Activated CD8-positive, alpha-beta T cell treated with anti-CD3 and anti-CD28 coated beads for 36 hours (primary cell): ENCODE measurements around the gene CFAP221. TPM values are rescaled to one million over a fixed set of nuclear protein-coding genes. Genes with fewer than 3 reads are reported as not detected.

Experiments used
- ATAC-seq: fragments of 200-7000 bp; cut with Tn5 transposase; one replicate; pipeline ENCODE4 v1.10.0; 2021; ENCODE audit warnings: mild to moderate bottlenecking, moderate library complexity
- CTCF ChIA-PET: fragments of 350-600 bp; sonication (Branson Sonifier 250); formaldehyde crosslinking; loops from one replicate; lab custom pipeline; 2021; ENCODE audit warnings: antibody characterized with exemption; lab: Charles Lee
- POLR2A ChIA-PET: fragments of 350-600 bp; sonication (Branson Sonifier 250); formaldehyde crosslinking; loops from one replicate; lab custom pipeline; 2021; ENCODE audit warnings: antibody characterized with exemption; lab: Charles Lee
- DNase-seq: peaks from one replicate; pipeline ENCODE4 v3.0.0-alpha.2; 2020
- H3K27ac Mint-ChIP-seq: one replicate; pipeline ENCODE4 v1.8.0; 2021; ENCODE audit warnings: mild to moderate bottlenecking, mixed read lengths
- H3K27me3 Mint-ChIP-seq: one replicate; pipeline ENCODE4 v1.8.0; 2021; ENCODE audit warnings: mixed read lengths
- H3K36me3 Mint-ChIP-seq: one replicate; pipeline ENCODE4 v1.8.0; 2021; ENCODE audit warnings: low read depth, mixed read lengths
- H3K4me1 Mint-ChIP-seq: one replicate; pipeline ENCODE4 v1.8.0; 2021; ENCODE audit warnings: low read depth, mixed read lengths
- H3K4me3 Mint-ChIP-seq: one replicate; pipeline ENCODE4 v1.8.0; 2021; ENCODE audit warnings: mild to moderate bottlenecking, moderate library complexity, mixed read lengths
- H3K9me3 Mint-ChIP-seq: one replicate; pipeline ENCODE4 v1.8.0; 2021; ENCODE audit warnings: mixed read lengths
- CTCF ChIP-seq: fragments of 200-600 bp; IDR thresholded peaks from one replicate; pipeline ENCODE4 v1.8.0; 2022; ENCODE audit warnings: antibody characterized with exemption, mild to moderate bottlenecking
- intact Hi-C: fragments of 100-400 bp; cut with micrococcal nuclease; formaldehyde crosslinking; loops from one replicate; pipeline ENCODE4 v1.10.0; 2022
- total RNA-seq, 2 experiments: library from RNA; stranded (reverse); gene quantifications; one replicate each; pipeline ENCODE4 v1.2.3, GENCODE V29; 2021

CFAP221 gene
- total RNA-seq, 2 experiments from 2014 or later: not detected

DNA sequence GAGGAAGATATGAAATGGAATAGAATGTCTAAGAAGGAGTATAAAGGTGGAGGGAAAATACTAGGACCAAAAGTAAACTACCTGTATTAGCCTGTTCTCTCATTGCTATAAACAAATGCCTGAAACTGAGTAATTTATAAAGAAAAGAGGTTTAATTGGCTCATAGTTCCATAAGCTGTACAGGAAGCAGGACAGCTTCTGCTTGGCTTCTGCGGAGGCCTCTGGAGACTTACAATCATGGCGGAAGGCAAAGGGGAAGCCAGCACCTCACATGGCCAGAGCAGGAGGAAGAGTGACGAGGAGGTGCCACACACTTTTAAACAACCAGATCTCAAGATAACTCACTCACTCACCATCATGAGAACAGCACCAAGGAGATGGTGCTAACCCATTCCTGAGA is 101.9 kb downstream of the CFAP221 start:
- Mint-ChIP-seq H3K4me3 (no peak overlapping the region), H3K27ac (no peak overlapping the region), H3K27me3 (peaks cover 7% of the 10 kb centered on the region), H3K36me3 (no peaks in the 10 kb centered on the region), H3K9me3 (no peaks in the 10 kb centered on the region), H3K4me1 (peaks cover 2% of the 10 kb centered on the region)
- POLR2A ChIA-PET: no interaction called here
- no peak for DNase-seq
- intact Hi-C loops: no loop called here
- CTCF ChIA-PET: no interaction called here
- no peak for ATAC-seq
- no peak for TF ChIP-seq CTCF

GRCh38 chr2:119647440-119648169 is 103.4 kb downstream of the CFAP221 start:
- Mint-ChIP-seq H3K27me3 (peaks cover 7% of the 10 kb centered on the region), H3K27ac (no peak overlapping the region), H3K36me3 (no peaks in the 10 kb centered on the region), H3K4me1 (no peaks in the 10 kb centered on the region), H3K9me3 (no peaks in the 10 kb centered on the region), H3K4me3 (no peak overlapping the region)
- intact Hi-C loops: no loop called here
- ATAC-seq (no peak), DNase-seq (no peak)
- ChIA-PET POLR2A (interaction anchor here (1.3 kb wide), 1 partner anchor 16 kb away, joined by 4 read pairs; no protein-coding TSS in a partner anchor), CTCF (interaction anchor here (1.0 to 1.2 kb wide), 2 partner anchors 10 to 12 kb away, joined by 3 to 4 read pairs; no protein-coding TSS in a partner anchor)
- TF ChIP-seq CTCF: no peak

DNA sequence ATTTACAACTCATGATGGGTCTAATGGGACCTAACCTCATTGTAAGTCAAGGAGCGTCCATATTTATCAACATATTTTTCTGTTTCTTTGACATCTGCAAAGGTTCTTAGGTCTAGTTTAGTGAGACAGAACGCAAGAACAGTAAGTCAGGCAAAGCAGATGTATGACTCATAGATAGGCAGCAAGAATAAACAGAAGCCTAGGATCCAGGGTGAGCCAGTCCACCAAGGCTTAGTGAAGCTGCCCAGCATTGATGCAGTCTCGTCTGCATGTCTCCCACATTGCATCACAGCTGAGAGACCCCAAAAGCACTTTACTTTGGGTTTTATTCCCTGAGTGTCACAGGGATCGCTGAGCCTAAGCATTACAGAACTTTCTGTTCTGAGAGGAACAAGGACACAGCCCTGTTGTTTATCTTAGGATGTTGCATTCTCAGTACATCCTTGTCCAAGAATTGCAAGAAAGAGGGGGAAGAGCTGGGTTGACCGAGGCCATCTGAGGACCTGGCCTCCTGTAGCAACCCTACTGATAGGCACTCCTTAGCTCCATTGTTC is 105.2 kb downstream of the CFAP221 start:
- ChIA-PET POLR2A (no interaction called here), CTCF (interaction anchor here (2.2 kb wide), 1 partner anchor 11 kb away, joined by 9 read pairs; no protein-coding TSS in a partner anchor)
- Mint-ChIP-seq H3K9me3 (no peaks in the 10 kb centered on the region), H3K27me3 (peaks cover 10% of the 10 kb centered on the region), H3K4me1 (no peaks in the 10 kb centered on the region), H3K27ac (no peak overlapping the region), H3K4me3 (no peak overlapping the region), H3K36me3 (no peaks in the 10 kb centered on the region)
- no peak for TF ChIP-seq CTCF
- no peak for ATAC-seq
- intact Hi-C loops: no loop called here
- DNase-seq: no peak

GRCh38 chr2:119650206-119650605 is 106.0 kb downstream of the CFAP221 start:
- DNase-seq: no peak

More at GRCh38 chr2:119650206-119650605, 106.0 kb downstream of the CFAP221 start:
- Mint-ChIP-seq H3K27me3 (peaks cover 13% of the 10 kb centered on the region), H3K36me3 (no peaks in the 10 kb centered on the region), H3K4me3 (no peak overlapping the region), H3K4me1 (no peaks in the 10 kb centered on the region), H3K9me3 (no peaks in the 10 kb centered on the region), H3K27ac (no peak overlapping the region)
- TF ChIP-seq CTCF: no peak
- ChIA-PET CTCF (interaction anchor here (2.2 to 3.6 kb wide), 2 partner anchors 9 to 10 kb away, joined by 9 to 25 read pairs; no protein-coding TSS in a partner anchor), POLR2A (no interaction called here)
- ATAC-seq: no peak
- intact Hi-C loops: no loop called here
